ENCODE data around the gene IL15.

DNA sequence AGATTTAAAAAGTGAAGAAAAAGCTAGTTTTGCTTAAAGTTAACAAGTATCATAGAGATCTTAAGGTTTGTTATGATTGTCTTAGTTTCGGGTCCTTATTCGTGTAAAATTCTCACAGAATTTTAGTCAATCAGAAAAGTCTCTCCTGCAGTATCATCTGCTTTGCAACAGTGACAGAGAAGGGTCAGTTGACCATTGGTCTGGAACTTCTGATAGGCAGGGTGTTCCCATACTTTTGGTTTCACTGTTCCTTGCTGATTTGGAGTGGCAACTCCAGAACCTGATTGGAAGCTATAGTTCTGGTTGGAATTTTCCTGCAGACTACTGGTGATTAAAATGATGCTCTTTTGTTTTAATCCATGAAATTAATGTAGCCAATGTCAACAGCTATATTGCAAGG lies 1.8 kb downstream of the IL15 start:
- TF ChIP-seq, protein P1, sequence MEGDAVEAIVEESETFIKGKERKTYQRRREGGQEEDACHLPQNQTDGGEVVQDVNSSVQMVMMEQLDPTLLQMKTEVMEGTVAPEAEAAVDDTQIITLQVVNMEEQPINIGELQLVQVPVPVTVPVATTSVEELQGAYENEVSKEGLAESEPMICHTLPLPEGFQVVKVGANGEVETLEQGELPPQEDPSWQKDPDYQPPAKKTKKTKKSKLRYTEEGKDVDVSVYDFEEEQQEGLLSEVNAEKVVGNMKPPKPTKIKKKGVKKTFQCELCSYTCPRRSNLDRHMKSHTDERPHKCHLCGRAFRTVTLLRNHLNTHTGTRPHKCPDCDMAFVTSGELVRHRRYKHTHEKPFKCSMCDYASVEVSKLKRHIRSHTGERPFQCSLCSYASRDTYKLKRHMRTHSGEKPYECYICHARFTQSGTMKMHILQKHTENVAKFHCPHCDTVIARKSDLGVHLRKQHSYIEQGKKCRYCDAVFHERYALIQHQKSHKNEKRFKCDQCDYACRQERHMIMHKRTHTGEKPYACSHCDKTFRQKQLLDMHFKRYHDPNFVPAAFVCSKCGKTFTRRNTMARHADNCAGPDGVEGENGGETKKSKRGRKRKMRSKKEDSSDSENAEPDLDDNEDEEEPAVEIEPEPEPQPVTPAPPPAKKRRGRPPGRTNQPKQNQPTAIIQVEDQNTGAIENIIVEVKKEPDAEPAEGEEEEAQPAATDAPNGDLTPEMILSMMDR (IDR thresholded peaks at IDR 0.05) = no peak
- TF ChIP-seq POLR2A (IDR thresholded peaks at IDR 0.05) = no peak

All from testis (tissue), 2 donors.